Measurements from ENCODE around the gene LRRC26.
A peak's percentile ranks its signal among the peaks of the same experiment; 100 is the strongest.

The LRRC26 gene

DNA sequence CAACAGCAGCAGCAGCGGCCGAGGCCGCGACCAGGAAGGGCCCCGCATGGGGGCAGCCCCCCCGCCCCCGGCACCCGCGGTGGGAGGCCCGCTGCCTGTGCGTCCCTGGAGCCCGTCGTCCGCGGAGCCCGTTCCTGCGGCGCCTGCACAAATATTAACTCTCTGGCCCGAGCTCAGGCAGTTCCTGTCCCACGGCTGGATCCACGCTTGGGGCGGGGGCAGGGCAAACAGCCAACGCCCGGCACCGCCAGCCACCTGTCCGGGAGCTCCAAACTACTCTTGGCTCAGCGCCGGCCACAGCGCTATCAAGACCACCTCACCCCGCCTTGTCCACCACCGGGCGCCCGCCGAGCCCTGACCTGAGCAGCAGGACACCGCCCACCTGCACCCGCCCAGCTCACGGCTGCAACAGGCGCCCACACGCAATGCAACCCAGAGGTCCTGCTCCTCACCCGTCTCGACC is at the start of gene LRRC26:
Gene LRRC26 (minus strand): TSS at position 156 of the 463 bp plus-strand sequence. CDS start 108 bp downstream, at position 48.
- no peak for TF ChIP-seq CTCF (conservative IDR thresholded peaks at IDR 0.05; ENCODE audit: low read depth, low read length)
- no peak for DNase-seq (ENCODE audit: low read depth)
- H3K4me3 ChIP-seq (ENCODE audit: low read length), result peak within 1 kb of the TSS; percentile 14

GRCh38 chr9:137218754-137219271 is 49.0 kb upstream of the LRRC26 start:
- no peak for TF ChIP-seq CTCF (conservative IDR thresholded peaks at IDR 0.05; ENCODE audit: low read depth, low read length)
- no peak for DNase-seq (ENCODE audit: low read depth)
- no peak overlapping the region for H3K4me3 ChIP-seq (ENCODE audit: low read length)

DNA sequence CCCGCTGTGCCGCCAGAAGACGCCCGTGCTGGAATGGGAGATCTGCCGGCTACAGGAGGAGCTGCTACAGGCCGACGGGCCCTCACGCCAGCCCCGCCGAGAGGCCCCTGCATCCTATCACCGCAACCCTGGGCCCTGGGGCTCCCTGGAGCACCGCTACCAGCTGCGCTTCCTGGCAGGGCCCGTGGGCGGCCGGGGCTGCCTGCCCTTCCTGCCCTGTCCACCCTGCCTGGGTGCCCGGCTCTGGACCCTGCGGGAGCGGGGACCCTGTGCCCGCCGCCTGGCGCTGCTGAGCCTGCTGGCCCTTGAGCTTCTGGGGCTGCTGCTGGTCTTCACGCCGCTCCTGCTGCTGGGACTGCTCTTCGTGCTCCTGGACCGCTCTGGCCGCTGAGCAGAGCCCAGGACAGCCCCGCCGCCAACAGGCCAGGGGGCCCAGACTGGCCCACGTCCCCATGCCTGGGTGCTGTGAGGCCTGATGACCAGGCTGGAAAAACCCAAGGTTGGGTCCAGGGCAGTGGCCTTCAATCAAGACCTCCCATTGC is 48.4 kb upstream of the LRRC26 start:
- no peak overlapping the region for H3K4me3 ChIP-seq (ENCODE audit: low read length)
- TF ChIP-seq CTCF (conservative IDR thresholded peaks at IDR 0.05; ENCODE audit: low read depth, low read length), result no peak
- no peak for DNase-seq (ENCODE audit: low read depth)

- DNase-seq (ENCODE audit: low read depth), result no peak
- TF ChIP-seq CTCF (conservative IDR thresholded peaks at IDR 0.05; ENCODE audit: low read depth, low read length), result no peak
- no peak overlapping the region for H3K4me3 ChIP-seq (ENCODE audit: low read length)
Observed at GRCh38 chr9:137217276-137218211, 47.7 kb upstream of the LRRC26 start.

- no peak for TF ChIP-seq CTCF (conservative IDR thresholded peaks at IDR 0.05; ENCODE audit: low read depth, low read length)
- DNase-seq (ENCODE audit: low read depth), result no peak
- H3K4me3 ChIP-seq (ENCODE audit: low read length), result no peak overlapping the region
Observed at GRCh38 chr9:137216188-137216965, 46.5 kb upstream of the LRRC26 start.

- no peak for DNase-seq (ENCODE audit: low read depth)
- no peak overlapping the region for H3K4me3 ChIP-seq (ENCODE audit: low read length)
- TF ChIP-seq CTCF (conservative IDR thresholded peaks at IDR 0.05; ENCODE audit: low read depth, low read length), result no peak
Observed at GRCh38 chr9:137215196-137215986, 45.5 kb upstream of the LRRC26 start.

All from retinal pigment epithelial cell (primary cell).